ENCODE results near the gene FUT8. TPM values are rescaled to one million over a fixed set of nuclear protein-coding genes. Genes with fewer than 3 reads are reported as not detected.

FUT8 gene
- polyA plus RNA-seq, 3 donors = 20.8 to 22.7 (median 21.2) TPM

GRCh38 chr14:65486863-65487262, 74.3 kb downstream of the FUT8 start:
- no peak for DNase-seq (ENCODE audit: low read depth in 3 of 3, low spot score in 2 of 3)

GRCh38 chr14:65487783-65488494, 75.4 kb downstream of the FUT8 start:
- no peak for DNase-seq (ENCODE audit: low read depth in 3 of 3, low spot score in 2 of 3)

- no peak for DNase-seq (ENCODE audit: low read depth in 3 of 3, low spot score in 2 of 3)
These were observed 78.7 kb downstream of the FUT8 start for GRCh38 chr14:65491274-65491673.

GRCh38 chr14:65492266-65492665, 79.7 kb downstream of the FUT8 start:
- DNase-seq (ENCODE audit: low read depth in 3 of 3, low spot score in 2 of 3) = no peak

GRCh38 chr14:65495196-65495595, 82.7 kb downstream of the FUT8 start:
- no peak for DNase-seq (ENCODE audit: low read depth in 3 of 3, low spot score in 2 of 3)

- no peak for DNase-seq (ENCODE audit: low read depth in 3 of 3, low spot score in 2 of 3)
These were observed 83.9 kb downstream of the FUT8 start for GRCh38 chr14:65496178-65496993.

GRCh38 chr14:65499138-65499537, 86.6 kb downstream of the FUT8 start:
- no peak for DNase-seq (ENCODE audit: low read depth in 3 of 3, low spot score in 2 of 3)

GRCh38 chr14:65500075-65500474, 87.5 kb downstream of the FUT8 start:
- no peak for DNase-seq (ENCODE audit: low read depth in 3 of 3, low spot score in 2 of 3)

GRCh38 chr14:65501328-65501727, 88.8 kb downstream of the FUT8 start:
- no peak for DNase-seq (ENCODE audit: low read depth in 3 of 3, low spot score in 2 of 3)

- no peak for DNase-seq (ENCODE audit: low read depth in 3 of 3, low spot score in 2 of 3)
These were observed 90.2 kb downstream of the FUT8 start for GRCh38 chr14:65502676-65503124.

- no peak for DNase-seq (ENCODE audit: low read depth in 3 of 3, low spot score in 2 of 3)
These were observed 91.2 kb downstream of the FUT8 start for GRCh38 chr14:65503771-65504170.

GRCh38 chr14:65506801-65507200, 94.3 kb downstream of the FUT8 start:
- no peak for DNase-seq (ENCODE audit: low read depth in 3 of 3, low spot score in 2 of 3)

- no peak for DNase-seq (ENCODE audit: low read depth in 3 of 3, low spot score in 2 of 3)
These were observed 97.3 kb downstream of the FUT8 start for GRCh38 chr14:65509842-65510241.

GRCh38 chr14:65513671-65514070, 101.1 kb downstream of the FUT8 start:
- DNase-seq (ENCODE audit: low read depth in 3 of 3, low spot score in 2 of 3) = no peak

GRCh38 chr14:65517635-65518542, 105.4 kb downstream of the FUT8 start:
- no peak for DNase-seq (ENCODE audit: low read depth in 3 of 3, low spot score in 2 of 3)

- DNase-seq (ENCODE audit: low read depth in 3 of 3, low spot score in 2 of 3) = no peak
These were observed 115.5 kb downstream of the FUT8 start for GRCh38 chr14:65528069-65528468.

GRCh38 chr14:65531148-65531547, 118.6 kb downstream of the FUT8 start:
- no peak for DNase-seq (ENCODE audit: low read depth in 3 of 3, low spot score in 2 of 3)

- DNase-seq (ENCODE audit: low read depth in 3 of 3, low spot score in 2 of 3) = no peak
These were observed 121.3 kb downstream of the FUT8 start for GRCh38 chr14:65533736-65534404.

- no peak for DNase-seq (ENCODE audit: low read depth in 3 of 3, low spot score in 2 of 3)
These were observed 124.4 kb downstream of the FUT8 start for GRCh38 chr14:65536781-65537423.

- DNase-seq (ENCODE audit: low read depth in 3 of 3, low spot score in 2 of 3) = no peak
These were observed 136.3 kb downstream of the FUT8 start for GRCh38 chr14:65548878-65549277.
